Fibroblast of peridontal ligament (primary cell): ENCODE measurements around the gene AGBL2.
A peak's percentile ranks its signal among the peaks of the same experiment; 100 is the strongest.
"Not testable (repeated sequence)": the region's sequence is repeated elsewhere in the genome, so short reads cannot be mapped to it uniquely, and the experiment has no call there.

Experiments
- DNase-seq: peaks from one replicate; pipeline ENCODE4 v3.0.0-alpha.2; 2010; ENCODE audit errors: extremely low read depth

The AGBL2 gene

GRCh38 chr11:47688991-47689390 lies 26.2 kb downstream of the AGBL2 start:
- DNase-seq, result no peak

- DNase-seq, result no peak
These were observed 27.1 kb downstream of the AGBL2 start for GRCh38 chr11:47688111-47688510.

- DNase-seq, result not testable (repeated sequence)
These were observed 28.5 kb downstream of the AGBL2 start for GRCh38 chr11:47686704-47687103.

- no peak for DNase-seq
These were observed 29.0 kb downstream of the AGBL2 start for GRCh38 chr11:47686151-47686550.

- DNase-seq, result no peak
These were observed 39.3 kb downstream of the AGBL2 start for GRCh38 chr11:47675851-47676250.

GRCh38 chr11:47672283-47672730 lies 42.9 kb downstream of the AGBL2 start:
- DNase-seq, result no peak

GRCh38 chr11:47669856-47670255 lies 45.3 kb downstream of the AGBL2 start:
- DNase-seq, result no peak

GRCh38 chr11:47668665-47669064 lies 46.5 kb downstream of the AGBL2 start:
- no peak for DNase-seq

- no peak for DNase-seq
These were observed 47.6 kb downstream of the AGBL2 start for GRCh38 chr11:47667555-47667954.

- no peak for DNase-seq
These were observed 48.0 kb downstream of the AGBL2 start for GRCh38 chr11:47667135-47667534.

GRCh38 chr11:47664936-47665335 lies 50.2 kb downstream of the AGBL2 start:
- DNase-seq, result not testable (repeated sequence)

- DNase-seq, result no peak
These were observed 53.9 kb downstream of the AGBL2 start for GRCh38 chr11:47661245-47661644.

GRCh38 chr11:47659276-47659675 lies 55.9 kb downstream of the AGBL2 start:
- no peak for DNase-seq

- DNase-seq, result no peak
These were observed 58.8 kb downstream of the AGBL2 start for GRCh38 chr11:47656260-47656885.

GRCh38 chr11:47651818-47652469 lies 63.2 kb downstream of the AGBL2 start:
- no peak for DNase-seq

- DNase-seq, result no peak
These were observed 65.9 kb downstream of the AGBL2 start for GRCh38 chr11:47649276-47649675.

- no peak for DNase-seq
These were observed 69.2 kb downstream of the AGBL2 start for GRCh38 chr11:47646019-47646418.

GRCh38 chr11:47645500-47645899 lies 69.7 kb downstream of the AGBL2 start:
- DNase-seq, result no peak

- peak; percentile 97 for DNase-seq
These were observed 72.9 kb downstream of the AGBL2 start, which contains the start of gene MTCH2 for GRCh38 chr11:47642099-47642855. MTCH2 (minus strand) TSS chr11:47642559; CDS start chr11:47642465, 94 bp downstream.

GRCh38 chr11:47641600-47642098 lies 73.5 kb downstream of the AGBL2 start:
- peak; percentile 5 for DNase-seq

GRCh38 chr11:47640506-47640905 lies 74.7 kb downstream of the AGBL2 start:
- DNase-seq, result peak; percentile 27

- not testable (repeated sequence) for DNase-seq
These were observed 78.8 kb downstream of the AGBL2 start for GRCh38 chr11:47636331-47636730.
